Epithelial cell of esophagus (primary cell): ENCODE results near the gene ADAMTS18.

Source experiments
- DNase-seq: peaks from one replicate; pipeline ENCODE4 v3.0.0; 2010; ENCODE audit warnings: low read depth
- H3K4me3 ChIP-seq: 2 replicates; pipeline ENCODE4 v1.5.1; 2011; ENCODE audit warnings: mild to moderate bottlenecking, low read length, control low read depth
- TF ChIP-seq, protein P1 (sequence below): IDR thresholded peaks from 2 replicates; pipeline ENCODE4 v1.5.1; 2011; ENCODE audit warnings: low read depth, mild to moderate bottlenecking, low read length, control low read depth, inconsistent platforms; ENCODE audit not compliant: insufficient read depth; ENCODE audit errors: missing control alignments

The ADAMTS18 gene

GRCh38 chr16:77408607-77409006 lies 26.2 kb downstream of the ADAMTS18 start:
- TF ChIP-seq, protein P1, sequence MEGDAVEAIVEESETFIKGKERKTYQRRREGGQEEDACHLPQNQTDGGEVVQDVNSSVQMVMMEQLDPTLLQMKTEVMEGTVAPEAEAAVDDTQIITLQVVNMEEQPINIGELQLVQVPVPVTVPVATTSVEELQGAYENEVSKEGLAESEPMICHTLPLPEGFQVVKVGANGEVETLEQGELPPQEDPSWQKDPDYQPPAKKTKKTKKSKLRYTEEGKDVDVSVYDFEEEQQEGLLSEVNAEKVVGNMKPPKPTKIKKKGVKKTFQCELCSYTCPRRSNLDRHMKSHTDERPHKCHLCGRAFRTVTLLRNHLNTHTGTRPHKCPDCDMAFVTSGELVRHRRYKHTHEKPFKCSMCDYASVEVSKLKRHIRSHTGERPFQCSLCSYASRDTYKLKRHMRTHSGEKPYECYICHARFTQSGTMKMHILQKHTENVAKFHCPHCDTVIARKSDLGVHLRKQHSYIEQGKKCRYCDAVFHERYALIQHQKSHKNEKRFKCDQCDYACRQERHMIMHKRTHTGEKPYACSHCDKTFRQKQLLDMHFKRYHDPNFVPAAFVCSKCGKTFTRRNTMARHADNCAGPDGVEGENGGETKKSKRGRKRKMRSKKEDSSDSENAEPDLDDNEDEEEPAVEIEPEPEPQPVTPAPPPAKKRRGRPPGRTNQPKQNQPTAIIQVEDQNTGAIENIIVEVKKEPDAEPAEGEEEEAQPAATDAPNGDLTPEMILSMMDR: no peak
- H3K4me3 ChIP-seq: no peak overlapping the region
- no peak for DNase-seq

DNA sequence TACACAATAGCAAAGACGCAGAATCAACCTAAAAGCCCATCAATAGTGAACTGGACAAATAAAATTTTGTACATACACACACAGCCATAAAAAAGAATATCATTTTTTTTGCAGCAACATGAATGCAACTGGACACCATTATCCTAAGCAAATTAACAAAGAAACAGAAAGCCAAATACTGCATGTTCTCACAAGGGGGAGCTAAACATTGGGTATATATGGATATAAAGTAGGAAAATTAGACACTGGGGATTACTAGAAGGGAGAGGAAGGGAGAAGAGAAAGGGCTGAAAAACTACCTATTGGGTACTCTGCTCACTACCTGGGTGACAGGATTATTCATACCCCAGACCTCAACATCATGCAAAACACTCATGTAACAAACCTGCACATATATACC lies 28.2 kb downstream of the ADAMTS18 start:
- TF ChIP-seq, protein P1: peak; percentile 20
- no peak for DNase-seq
- H3K4me3 ChIP-seq: no peak overlapping the region

DNA sequence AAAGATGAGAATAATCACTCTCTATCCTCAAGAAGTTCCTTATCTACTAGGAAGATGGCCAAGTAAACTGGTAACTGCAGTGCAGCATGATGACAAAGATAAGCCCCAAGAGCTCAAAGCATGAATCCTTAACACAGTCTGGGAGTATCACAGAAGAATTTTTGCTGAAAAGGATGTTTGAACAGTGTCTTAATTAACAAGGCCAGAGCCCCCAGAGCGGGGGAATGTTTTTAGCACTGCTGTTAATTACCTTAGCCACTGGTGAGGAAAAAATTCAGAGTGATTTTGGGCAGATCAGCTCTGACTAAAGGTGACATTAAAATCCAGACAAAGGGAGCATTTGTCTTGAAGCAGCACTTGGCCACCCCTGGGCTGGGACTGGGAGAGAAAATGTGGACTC lies 30.1 kb downstream of the ADAMTS18 start:
- TF ChIP-seq, protein P1: no peak
- H3K4me3 ChIP-seq: no peak overlapping the region
- DNase-seq: no peak

DNA sequence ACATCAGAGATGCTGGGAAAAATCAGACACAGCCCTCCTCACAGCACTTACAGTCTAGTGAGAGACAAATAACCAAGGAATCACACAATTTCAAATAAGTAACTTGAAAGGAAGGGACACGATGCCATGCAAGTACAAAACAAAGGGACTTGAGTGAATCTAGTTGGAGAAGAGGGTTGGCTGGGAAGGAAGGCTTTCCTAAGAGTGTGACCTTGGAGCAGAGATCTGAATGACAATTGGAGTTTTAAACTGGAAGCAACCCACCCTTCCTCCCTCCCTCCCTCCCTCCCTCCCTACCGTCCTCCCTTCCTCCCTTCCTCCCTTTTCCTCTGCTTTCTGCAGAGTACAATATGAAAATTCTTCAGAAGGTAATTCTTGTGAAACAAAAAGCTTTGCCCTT lies 31.1 kb downstream of the ADAMTS18 start:
- TF ChIP-seq, protein P1: no peak
- DNase-seq: no peak
- no peak overlapping the region for H3K4me3 ChIP-seq

DNA sequence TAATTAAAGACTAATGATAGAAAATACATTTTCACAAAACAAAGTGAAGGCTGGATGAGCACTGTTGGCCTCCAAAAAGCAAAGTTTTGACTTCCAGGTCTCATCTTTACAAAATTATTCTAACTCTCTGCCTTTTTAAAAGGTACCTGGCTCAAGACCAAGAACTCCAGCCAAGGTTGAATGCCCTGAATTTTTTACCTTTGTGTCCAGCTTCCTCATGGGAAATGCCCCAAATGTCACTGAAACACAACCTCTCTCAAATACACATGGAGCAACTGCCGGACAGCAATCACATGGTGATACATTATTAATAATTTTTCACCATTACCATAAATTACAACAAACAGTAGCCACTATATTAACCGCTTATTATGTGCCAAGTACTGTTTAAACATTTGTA lies 32.2 kb downstream of the ADAMTS18 start:
- H3K4me3 ChIP-seq: no peak overlapping the region
- no peak for DNase-seq
- TF ChIP-seq, protein P1: no peak

DNA sequence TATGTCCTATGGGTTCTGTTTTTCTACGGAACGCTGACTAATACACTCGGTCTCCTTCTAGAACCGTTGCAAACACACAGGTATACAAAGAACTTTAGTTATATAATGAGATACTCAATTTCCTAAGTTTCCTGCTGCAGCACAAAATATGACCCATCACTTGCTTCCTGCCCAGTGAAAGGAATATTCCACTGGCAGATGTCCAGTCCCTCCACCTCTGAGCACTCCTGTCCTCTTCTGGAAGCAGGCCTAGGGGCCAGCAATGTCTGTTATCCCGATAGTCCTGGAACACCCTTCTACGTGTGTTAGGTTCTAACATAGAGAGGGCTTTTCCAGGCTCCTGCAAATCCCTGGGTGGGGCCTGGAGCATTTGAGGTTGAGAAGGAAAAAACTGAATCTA lies 32.7 kb downstream of the ADAMTS18 start:
- TF ChIP-seq, protein P1: no peak
- H3K4me3 ChIP-seq: no peak overlapping the region
- DNase-seq: no peak

GRCh38 chr16:77399546-77399945 lies 35.3 kb downstream of the ADAMTS18 start:
- DNase-seq: no peak
- no peak overlapping the region for H3K4me3 ChIP-seq
- TF ChIP-seq, protein P1: no peak
